Diencephalon (tissue), 1 donor: ENCODE data around the gene PADI1. TPM values are rescaled to one million over a fixed set of nuclear protein-coding genes. Genes with fewer than 3 reads are reported as not detected.

ENCODE experiments used
- small RNA-seq: library from RNA; depleted of rRNA; stranded (forward); fragments of <200 nt; gene quantifications from one replicate; pipeline ENCODE3, GENCODE V24; 2014
- total RNA-seq: library from RNA; depleted of rRNA; stranded (reverse); fragments of >200 nt; gene quantifications from one replicate; pipeline ENCODE4 v1.2.3, GENCODE V29; 2014

PADI1 gene
- 0.92 TPM for total RNA-seq

GRCh38 chr1:17204546-17205440 lies at the start of gene PADI1:
Gene PADI1 (plus strand): TSS chr1:17205128. CDS start chr1:17205218, 90 bp downstream.

DNA sequence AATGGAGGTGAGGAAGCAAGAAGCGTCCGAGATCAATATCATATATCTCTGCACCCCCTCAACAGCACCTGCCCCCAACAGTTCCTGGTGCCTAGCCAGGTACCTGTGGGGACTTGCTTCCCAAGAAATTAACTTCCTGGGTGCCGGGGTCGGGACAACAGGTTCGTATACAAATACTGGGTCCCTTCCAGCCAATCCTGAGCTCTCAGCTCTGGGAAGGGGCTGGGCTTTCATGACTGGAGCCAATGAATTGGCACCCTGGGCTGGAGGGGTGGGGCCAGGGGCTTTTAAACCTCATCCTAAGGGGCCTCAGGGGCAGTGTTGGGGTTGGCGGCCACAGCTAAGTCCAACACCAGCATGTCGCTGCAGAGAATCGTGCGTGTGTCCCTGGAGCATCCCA lies 43.9 kb downstream of the PADI1 start, which contains the start of gene PADI3:
Gene PADI3 (plus strand): TSS at position 318 of the 400 bp plus-strand sequence. CDS start 40 bp downstream, at position 358.

Small RNA genes within 50 kb of the gene (small RNA-seq; reads per million reads assigned to genes)
- not detected for gene MIR3972

Other genes with a start within 250 kb of the PADI1 start
- gene MFAP2, start 224.5 kb upstream of the PADI1 start, total RNA-seq, result 7.4 TPM
- 178 TPM for gene ATP13A2, start 193.2 kb upstream of the PADI1 start, total RNA-seq
- gene SDHB, start 151.1 kb upstream of the PADI1 start, total RNA-seq, result 87.9 TPM
- gene PADI2, start 85.7 kb upstream of the PADI1 start, total RNA-seq, result 3.5 TPM
- gene PADI3, start 44.0 kb downstream of the PADI1 start, total RNA-seq, result not detected
- 0.23 TPM for gene PADI4, start 103.1 kb downstream of the PADI1 start, total RNA-seq
- not detected for gene PADI6, start 167.1 kb downstream of the PADI1 start, total RNA-seq
- gene RCC2, start 234.5 kb downstream of the PADI1 start, total RNA-seq, result 31.6 TPM